ENCODE results near the gene INSR. TPM values are rescaled to one million over a fixed set of nuclear protein-coding genes. Genes with fewer than 3 reads are reported as not detected.

INSR gene
- total RNA-seq, 1 donor from 2014 or later: 23.9 TPM

DNA sequence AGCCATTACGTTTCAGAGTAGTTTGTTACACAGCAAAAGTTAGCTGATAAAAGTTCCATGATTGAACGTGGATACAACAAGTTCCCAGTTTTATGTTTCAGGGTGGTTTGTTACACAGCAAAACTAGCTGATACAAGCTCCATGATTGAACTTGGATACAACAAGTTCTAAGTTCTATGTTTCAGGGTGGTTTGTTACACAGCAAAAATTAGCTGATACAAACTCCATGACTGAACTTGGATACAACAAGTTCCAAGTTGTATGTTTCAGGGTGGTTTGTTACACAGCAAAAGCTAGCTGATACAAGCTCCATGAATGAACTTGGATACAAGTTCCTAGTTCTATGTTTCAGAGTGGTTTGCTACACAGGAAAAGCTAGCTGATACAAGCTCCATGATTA, 47.6 kb downstream of the INSR start:
- H3K9me3 Mint-ChIP-seq (ENCODE audit: unreplicated experiment): peaks cover 4% of the 10 kb centered on the region
- TF ChIP-seq, protein P1, sequence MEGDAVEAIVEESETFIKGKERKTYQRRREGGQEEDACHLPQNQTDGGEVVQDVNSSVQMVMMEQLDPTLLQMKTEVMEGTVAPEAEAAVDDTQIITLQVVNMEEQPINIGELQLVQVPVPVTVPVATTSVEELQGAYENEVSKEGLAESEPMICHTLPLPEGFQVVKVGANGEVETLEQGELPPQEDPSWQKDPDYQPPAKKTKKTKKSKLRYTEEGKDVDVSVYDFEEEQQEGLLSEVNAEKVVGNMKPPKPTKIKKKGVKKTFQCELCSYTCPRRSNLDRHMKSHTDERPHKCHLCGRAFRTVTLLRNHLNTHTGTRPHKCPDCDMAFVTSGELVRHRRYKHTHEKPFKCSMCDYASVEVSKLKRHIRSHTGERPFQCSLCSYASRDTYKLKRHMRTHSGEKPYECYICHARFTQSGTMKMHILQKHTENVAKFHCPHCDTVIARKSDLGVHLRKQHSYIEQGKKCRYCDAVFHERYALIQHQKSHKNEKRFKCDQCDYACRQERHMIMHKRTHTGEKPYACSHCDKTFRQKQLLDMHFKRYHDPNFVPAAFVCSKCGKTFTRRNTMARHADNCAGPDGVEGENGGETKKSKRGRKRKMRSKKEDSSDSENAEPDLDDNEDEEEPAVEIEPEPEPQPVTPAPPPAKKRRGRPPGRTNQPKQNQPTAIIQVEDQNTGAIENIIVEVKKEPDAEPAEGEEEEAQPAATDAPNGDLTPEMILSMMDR (IDR thresholded peaks at IDR 0.05; ENCODE audit: partially characterized antibody, unreplicated experiment): no peak
- H3K36me3 Mint-ChIP-seq (ENCODE audit: unreplicated experiment): peaks cover 4% of the 10 kb centered on the region
- no peak for DNase-seq
- H3K27ac Mint-ChIP-seq (ENCODE audit: unreplicated experiment): no peak overlapping the region
- peaks cover under 1% of the 10 kb centered on the region for H3K27me3 Mint-ChIP-seq (ENCODE audit: unreplicated experiment)
- peaks cover 5% of the 10 kb centered on the region for H3K4me1 Mint-ChIP-seq (ENCODE audit: low read depth, unreplicated experiment)
- H3K4me3 Mint-ChIP-seq (ENCODE audit: unreplicated experiment): no peak overlapping the region

DNA sequence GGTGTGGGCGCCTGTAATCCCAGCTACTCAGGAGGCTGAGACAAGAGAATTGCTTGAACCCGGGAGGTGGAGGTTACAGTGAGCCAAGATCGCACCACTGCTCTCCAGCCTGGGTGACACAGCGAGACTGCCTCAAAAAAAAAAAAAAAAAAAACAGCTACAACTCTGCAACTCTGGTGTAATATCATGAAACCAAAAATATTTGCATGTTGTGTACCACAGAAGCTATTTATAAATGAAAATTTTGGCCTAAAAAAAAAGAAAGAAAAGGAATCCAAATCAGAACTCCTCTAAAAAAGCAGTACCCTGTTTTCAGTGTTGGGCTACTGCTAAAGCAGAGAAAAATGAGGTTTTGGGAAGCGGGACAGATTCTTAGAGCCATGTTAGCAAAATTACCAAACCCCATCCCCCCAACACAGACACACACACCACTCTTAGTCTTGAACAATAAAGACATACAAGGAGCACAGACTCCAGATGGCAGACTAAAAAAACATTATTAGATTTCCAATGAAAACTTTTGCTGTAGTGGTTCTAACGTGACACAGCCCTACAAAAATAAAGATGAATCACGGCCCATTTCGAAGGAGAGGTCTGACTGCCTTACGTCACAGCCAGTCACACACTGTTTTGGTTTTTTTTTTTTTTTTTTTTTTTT, 51.5 kb downstream of the INSR start:
- Mint-ChIP-seq H3K36me3 (ENCODE audit: unreplicated experiment) (peaks cover 19% of the 10 kb centered on the region), H3K27ac (ENCODE audit: unreplicated experiment) (no peak overlapping the region), H3K27me3 (ENCODE audit: unreplicated experiment) (peaks cover 1% of the 10 kb centered on the region), H3K4me1 (ENCODE audit: low read depth, unreplicated experiment) (peaks cover 5% of the 10 kb centered on the region), H3K9me3 (ENCODE audit: unreplicated experiment) (peaks cover 9% of the 10 kb centered on the region), H3K4me3 (ENCODE audit: unreplicated experiment) (peak overlapping the region; percentile 15)
- TF ChIP-seq, protein P1 (IDR thresholded peaks at IDR 0.05; ENCODE audit: partially characterized antibody, unreplicated experiment): no peak
- DNase-seq: no peak

DNA sequence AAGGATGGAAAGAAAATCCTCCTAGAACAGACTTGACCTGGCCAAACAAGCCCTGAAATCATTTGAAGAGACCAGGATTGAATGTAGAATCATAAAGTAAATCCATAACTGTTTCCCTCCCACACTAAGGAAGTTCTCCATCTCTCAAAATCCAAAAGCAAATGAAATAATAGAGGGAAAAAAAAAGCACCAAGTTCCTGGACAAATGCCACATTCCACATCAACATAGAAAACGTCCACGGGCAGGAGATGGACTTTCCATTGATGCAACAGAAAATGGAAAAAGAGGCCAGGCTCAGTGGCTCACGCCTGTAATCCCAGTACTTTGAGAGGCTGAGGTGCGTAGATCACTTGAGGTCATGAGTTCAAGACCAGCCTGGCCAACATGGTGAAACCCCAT, 56.2 kb downstream of the INSR start:
- Mint-ChIP-seq H3K9me3 (ENCODE audit: unreplicated experiment) (peaks cover 5% of the 10 kb centered on the region), H3K4me1 (ENCODE audit: low read depth, unreplicated experiment) (peaks cover 3% of the 10 kb centered on the region), H3K27ac (ENCODE audit: unreplicated experiment) (no peak overlapping the region), H3K27me3 (ENCODE audit: unreplicated experiment) (peaks cover 1% of the 10 kb centered on the region), H3K4me3 (ENCODE audit: unreplicated experiment) (no peak overlapping the region), H3K36me3 (ENCODE audit: unreplicated experiment) (peaks cover 15% of the 10 kb centered on the region)
- DNase-seq: no peak
- TF ChIP-seq, protein P1 (IDR thresholded peaks at IDR 0.05; ENCODE audit: partially characterized antibody, unreplicated experiment): no peak

DNA sequence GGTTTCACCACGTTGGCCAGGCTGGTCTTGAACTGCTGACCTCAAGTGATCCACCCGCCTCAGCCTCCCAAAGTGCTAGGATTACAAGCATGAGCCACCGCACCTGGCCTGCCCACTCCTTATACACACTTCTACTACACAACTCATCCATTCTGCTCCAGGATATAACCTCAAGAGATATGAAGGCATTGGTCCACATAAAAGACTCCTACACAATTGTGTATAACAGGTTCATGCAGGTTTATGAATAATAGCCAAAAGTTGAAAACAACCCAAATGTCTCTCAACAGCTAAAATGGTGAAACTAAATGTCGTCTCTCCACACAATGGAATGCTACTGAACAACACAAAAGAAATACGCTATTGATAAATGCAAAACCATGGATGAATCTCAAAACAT, 58.1 kb downstream of the INSR start:
- TF ChIP-seq, protein P1 (IDR thresholded peaks at IDR 0.05; ENCODE audit: partially characterized antibody, unreplicated experiment): no peak
- Mint-ChIP-seq H3K4me3 (ENCODE audit: unreplicated experiment) (no peak overlapping the region), H3K27ac (ENCODE audit: unreplicated experiment) (no peak overlapping the region), H3K9me3 (ENCODE audit: unreplicated experiment) (peaks cover 6% of the 10 kb centered on the region), H3K4me1 (ENCODE audit: low read depth, unreplicated experiment) (no peaks in the 10 kb centered on the region), H3K36me3 (ENCODE audit: unreplicated experiment) (peaks cover 15% of the 10 kb centered on the region), H3K27me3 (ENCODE audit: unreplicated experiment) (no peaks in the 10 kb centered on the region)
- no peak for DNase-seq

DNA sequence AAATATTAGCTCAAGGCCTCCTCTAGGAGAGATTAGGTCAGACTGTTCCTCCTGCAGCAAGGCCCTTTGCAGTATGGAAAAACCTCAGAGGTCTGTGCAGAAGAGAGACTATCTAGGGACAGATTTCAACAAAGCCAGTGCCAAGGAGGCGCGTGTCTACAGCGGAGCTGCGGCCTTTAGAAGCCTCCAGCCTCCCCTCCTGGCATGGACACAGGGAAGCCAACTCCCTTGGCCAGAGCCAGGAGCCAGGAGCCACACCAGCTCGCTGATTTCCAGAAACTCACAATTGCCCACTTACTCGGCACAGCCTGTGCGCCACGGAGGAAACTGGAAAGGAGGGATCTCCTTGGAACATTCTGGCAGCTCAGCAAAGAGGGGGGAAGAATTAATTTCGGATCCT, 63.4 kb downstream of the INSR start:
- no peaks in the 10 kb centered on the region for H3K27me3 Mint-ChIP-seq (ENCODE audit: unreplicated experiment)
- DNase-seq: no peak
- H3K9me3 Mint-ChIP-seq (ENCODE audit: unreplicated experiment): peaks cover 7% of the 10 kb centered on the region
- H3K4me3 Mint-ChIP-seq (ENCODE audit: unreplicated experiment): no peak overlapping the region
- no peaks in the 10 kb centered on the region for H3K4me1 Mint-ChIP-seq (ENCODE audit: low read depth, unreplicated experiment)
- H3K36me3 Mint-ChIP-seq (ENCODE audit: unreplicated experiment): no peaks in the 10 kb centered on the region
- TF ChIP-seq, protein P1 (IDR thresholded peaks at IDR 0.05; ENCODE audit: partially characterized antibody, unreplicated experiment): no peak
- no peak overlapping the region for H3K27ac Mint-ChIP-seq (ENCODE audit: unreplicated experiment)
